HCT116 (cell line): Measurements from ENCODE around the gene FLVCR2. TPM values are rescaled to one million over a fixed set of nuclear protein-coding genes. Genes with fewer than 3 reads are reported as not detected.

Experiments used
- ATAC-seq: fragments of 200-7000 bp; cut with Tn5 transposase; 2 replicates; pipeline ENCODE4 v1.9.1; 2020; ENCODE audit warnings: mild to moderate bottlenecking, moderate library complexity
- BruUV-seq: library from RNA; stranded (reverse); fragments of 400-500 nt; replicated peaks from 2 replicates; lab custom pipeline; 2021; lab: Mats Ljungman, UMichigan
- CTCF ChIA-PET: fragments of 300-600 bp; sonication (Branson Sonifier 250); formaldehyde crosslinking; loops from one replicate; lab custom pipeline; 2021; ENCODE audit warnings: antibody characterized with exemption; lab: Charles Lee
- POLR2A ChIA-PET: fragments of 300-600, 350-600 bp; sonication (Branson Sonifier 250); formaldehyde crosslinking; loops from one replicate; lab custom pipeline; 2021; ENCODE audit warnings: antibody characterized with exemption; lab: Charles Lee
- RAD21 ChIA-PET, 2 experiments: fragments of 300-600 bp; sonication (Branson Sonifier 250); formaldehyde crosslinking; loops; one replicate each; lab custom pipeline; 2023; ENCODE audit warnings: low total read pairs in 2 of 2; ENCODE audit not compliant: uncharacterized antibody in 2 of 2, unreplicated experiment in 2 of 2, low non-redundant PET in 1 of 2; lab: Charles Lee
- DNase-seq: peaks from one replicate; pipeline ENCODE4 v3.0.0-alpha.2; 2010; ENCODE audit warnings: low read depth, low spot score
- H2AFZ ChIP-seq: fragments of 200-600 bp; shearing (Covaris generic), sonication (generic); 2 replicates; pipeline ENCODE4 v1.6.1; 2017; ENCODE audit warnings: low read depth, mixed run types, mixed read lengths, antibody characterized with exemption, low read length; ENCODE audit not compliant: poor library complexity, severe bottlenecking
- H3K27ac ChIP-seq: 2 replicates; pipeline ENCODE4 v1.5.1; 2012; ENCODE audit warnings: low read depth, low read length
- H3K27me3 ChIP-seq: fragments of 200-600 bp; sonication (generic); 2 replicates; pipeline ENCODE4 v1.6.1; 2016; ENCODE audit warnings: mixed run types, low read length, mixed read lengths; ENCODE audit not compliant: insufficient read depth
- H3K36me3 ChIP-seq, 2 experiments: fragments of 200-500 bp in 1 of 2; fragments of 200-600 bp in 1 of 2; sonication (Bioruptor generic) in 1 of 2; sonication (generic) in 1 of 2; 2 replicates each; pipeline versions ENCODE4 v1.5.1 to v1.6.1; 2014 to 2016; ENCODE audit warnings: low read length in 2 of 2, inconsistent platforms in 1 of 2, mixed read lengths in 1 of 2, mixed run types in 1 of 2; ENCODE audit not compliant: insufficient read depth in 2 of 2, control insufficient read depth in 1 of 2
- H3K4me1 ChIP-seq, 2 experiments: fragments of 200-600 bp in 1 of 2; sonication (generic) in 1 of 2; 2 replicates each; pipeline versions ENCODE4 v1.5.1 to v1.6.1; 2012 to 2017; ENCODE audit warnings: low read length in 2 of 2, inconsistent platforms in 1 of 2, mild to moderate bottlenecking in 1 of 2, mixed read lengths in 1 of 2, mixed run types in 1 of 2, moderate library complexity in 1 of 2; ENCODE audit not compliant: insufficient read depth in 2 of 2, control insufficient read depth in 1 of 2
- H3K4me2 ChIP-seq: fragments of 200-600 bp; sonication (generic); 2 replicates; pipeline ENCODE4 v1.6.1; 2017; ENCODE audit warnings: mixed run types, low read length, mixed read lengths
- H3K4me3 ChIP-seq, 2 experiments: fragments of 200-600 bp in 1 of 2; sonication (generic) in 1 of 2; replicated peaks in 1 of 2; 2 replicates each; pipeline ENCODE4 v1.5.1; 2011 to 2016; ENCODE audit warnings: low read length in 2 of 2, control low read depth in 1 of 2, low read depth in 1 of 2, mild to moderate bottlenecking in 1 of 2, mixed read lengths in 1 of 2, mixed run types in 1 of 2
- H3K79me2 ChIP-seq: fragments of 200-600 bp; sonication (generic); 2 replicates; pipeline ENCODE4 v1.6.1; 2017; ENCODE audit warnings: mild to moderate bottlenecking, mixed run types, low read length, moderate library complexity, mixed read lengths; ENCODE audit not compliant: insufficient read depth
- H3K9ac ChIP-seq: fragments of 200-600 bp; sonication (generic); 2 replicates; pipeline ENCODE4 v1.6.1; 2016; ENCODE audit warnings: low read length, mixed read lengths
- H3K9me2 ChIP-seq: fragments of 200-600 bp; sonication (generic), shearing (Covaris generic); 2 replicates; pipeline ENCODE4 v1.6.1; 2017; ENCODE audit warnings: mixed run types, mild to moderate bottlenecking, moderate library complexity; ENCODE audit not compliant: insufficient read depth
- H3K9me3 ChIP-seq, 2 experiments: fragments of 200-500 bp in 1 of 2; fragments of 200-600 bp in 1 of 2; sonication (Bioruptor generic) in 1 of 2; sonication (generic) in 1 of 2; 2 replicates each; pipeline ENCODE4 v1.6.1; 2014 to 2017; ENCODE audit warnings: low read length in 2 of 2, mixed read lengths in 2 of 2, inconsistent platforms in 1 of 2, low read depth in 1 of 2, mild to moderate bottlenecking in 1 of 2, mixed run types in 1 of 2, moderate library complexity in 1 of 2; ENCODE audit not compliant: control insufficient read depth in 1 of 2, insufficient read depth in 1 of 2
- H4K20me1 ChIP-seq: fragments of 200-600 bp; sonication (generic), shearing (Covaris generic); 2 replicates; pipeline ENCODE4 v1.6.1; 2017; ENCODE audit warnings: mixed run types, mild to moderate bottlenecking, moderate library complexity; ENCODE audit not compliant: insufficient read depth
- CTCF ChIP-seq, 3 experiments: fragments of 200-600 bp in 1 of 3; sonication (generic) in 1 of 3; IDR thresholded peaks in 2 of 3; conservative IDR thresholded peaks in 1 of 3; 2 replicates each; pipeline ENCODE4 v1.5.1; 2012 to 2017; ENCODE audit warnings: low read depth in 2 of 3, low read length in 2 of 3, antibody characterized with exemption in 1 of 3, borderline replicate concordance in 1 of 3, control low read depth in 1 of 3, mild to moderate bottlenecking in 1 of 3, mixed read lengths in 1 of 3, mixed run types in 1 of 3, moderate library complexity in 1 of 3; ENCODE audit not compliant: insufficient read depth in 1 of 3
- EGR1 ChIP-seq: IDR thresholded peaks from 2 replicates; pipeline ENCODE4 v1.6.1; 2012; ENCODE audit warnings: low read depth
- SIN3A ChIP-seq: IDR thresholded peaks from 2 replicates; pipeline ENCODE4 v1.6.1; 2012; ENCODE audit warnings: low read depth
- TCF7L2 ChIP-seq: IDR thresholded peaks from 2 replicates; pipeline ENCODE4 v1.7.0; 2011; ENCODE audit warnings: borderline replicate concordance, inconsistent platforms; ENCODE audit not compliant: insufficient read depth, insufficient read length; ENCODE audit errors: extremely low read depth
- ZNF274 ChIP-seq: fragments of 200-500 bp; sonication (Bioruptor generic); IDR thresholded peaks from 2 replicates; pipeline ENCODE4 v1.6.1; 2014; ENCODE audit warnings: mild to moderate bottlenecking, low read depth, low read length, inconsistent platforms
- intact Hi-C: fragments of 100-400 bp; cut with micrococcal nuclease; formaldehyde crosslinking; loops from 2 replicates; pipeline ENCODE4 v1.10.0; 2022
- total RNA-seq: library from RNA; stranded (reverse); gene quantifications from one replicate; pipeline ENCODE4 v1.2.1, GENCODE V29; 2021; ENCODE audit not compliant: unreplicated experiment

The FLVCR2 gene
- total RNA-seq, 1 experiment from 2014 or later, result 0.84 TPM

- Histone ChIP-seq H3K79me2 (peaks cover 28% of the 10 kb centered on the region), H3K27me3 (no peaks in the 10 kb centered on the region), H3K4me1 (peaks cover 3 to 10% of the 10 kb centered on the region in 2 experiments; a peak in 2 of 4 replicates), H2AFZ (no peak overlapping the region), H3K4me2 (no peak overlapping the region), H3K9ac (no peak overlapping the region), H3K9me2 (no peaks in the 10 kb centered on the region)
- RAD21 ChIA-PET, result interaction anchor here in 1 of 2 experiments (1.3 kb wide), 1 partner anchor 81 kb away, joined by 3 read pairs; no protein-coding TSS in a partner anchor
- no peak for DNase-seq
- no peak for TF ChIP-seq EGR1
- TF ChIP-seq, all 23 proteins: peak for 0
- no TSS peak for BruUV-seq
- Histone ChIP-seq H3K4me3 (no peak overlapping the region), H3K36me3 (peaks cover 0 to 9% of the 10 kb centered on the region in 2 experiments; a peak in 1 of 4 replicates), H4K20me1 (no peaks in the 10 kb centered on the region), H3K9me3 (no peaks in the 10 kb centered on the region), H3K27ac (no peak overlapping the region)
- intact Hi-C loops, result no loop called here
- no peak for ATAC-seq
- ChIA-PET CTCF (no interaction called here), POLR2A (no interaction called here)
Observed at GRCh38 chr14:75658957-75659356, 80.5 kb downstream of the FLVCR2 start.

- H4K20me1 ChIP-seq, result no peaks in the 10 kb centered on the region
- RAD21 ChIA-PET, result interaction anchor here in 1 of 2 experiments (0.7 to 1.3 kb wide), 2 partner anchors 12 to 82 kb away, joined by 3 to 6 read pairs; partner anchors contain the start of gene FLVCR2
- peaks cover 0 to 7% of the 10 kb centered on the region in 2 experiments; a peak in 1 of 4 replicates for H3K36me3 ChIP-seq
- H3K9me3 ChIP-seq, result no peaks in the 10 kb centered on the region
- H3K4me2 ChIP-seq, result peak overlapping the region; percentile 84
- BruUV-seq, result TSS peak; percentile 79
- DNase-seq, result no peak
- H3K79me2 ChIP-seq, result peaks cover 28% of the 10 kb centered on the region
- H3K27me3 ChIP-seq, result no peaks in the 10 kb centered on the region
- intact Hi-C loops, result no loop called here
- no peak for ATAC-seq
- POLR2A ChIA-PET, result interaction anchor here (0.7 to 1.4 kb wide), 3 partner anchors 11 to 366 kb away, joined by 3 to 4 read pairs (median 4); no protein-coding TSS in a partner anchor
- CTCF ChIA-PET, result interaction anchor here (0.8 to 2.2 kb wide), 5 partner anchors 49 to 322 kb away, joined by 3 to 21 read pairs (median 7); partner anchors contain the start of gene FLVCR2
- H3K9ac ChIP-seq, result peak overlapping the region; percentile 91
- no peak overlapping the region for H2AFZ ChIP-seq
- no peaks in the 10 kb centered on the region for H3K9me2 ChIP-seq
- H3K4me3 ChIP-seq, result peak overlapping the region; percentile 82 to 91
- H3K27ac ChIP-seq, result peak overlapping the region; percentile 49
- TF ChIP-seq ZNF274 (no peak), SIN3A (no peak), TCF7L2 (no peak), CTCF (IDR thresholded peaks at IDR 0.05 in 2 of 3, conservative IDR thresholded peaks at IDR 0.05 in 1 of 3; ENCODE audit: borderline replicate concordance in 1 of 3, insufficient read depth in 1 of 3, low read depth in 2 of 3, low read length in 2 of 3) (no peak)
- H3K4me1 ChIP-seq, result peaks cover 3 to 10% of the 10 kb centered on the region in 2 experiments; a peak in 2 of 4 replicates
Observed at GRCh38 chr14:75660238-75660629, 81.8 kb downstream of the FLVCR2 start.
